Erythroblast (primary cell): ENCODE measurements around the gene TRIOBP.

Source experiments
- GATA1 ChIP-seq: IDR thresholded peaks from 2 replicates; pipeline ENCODE4 v1.6.1; 2011; ENCODE audit warnings: low read depth, mild to moderate bottlenecking, control low read depth, low read length, moderate library complexity
- POLR2A ChIP-seq: IDR thresholded peaks from 2 replicates; pipeline ENCODE4 v1.6.1; 2011; ENCODE audit warnings: mild to moderate bottlenecking, low read length

DNA sequence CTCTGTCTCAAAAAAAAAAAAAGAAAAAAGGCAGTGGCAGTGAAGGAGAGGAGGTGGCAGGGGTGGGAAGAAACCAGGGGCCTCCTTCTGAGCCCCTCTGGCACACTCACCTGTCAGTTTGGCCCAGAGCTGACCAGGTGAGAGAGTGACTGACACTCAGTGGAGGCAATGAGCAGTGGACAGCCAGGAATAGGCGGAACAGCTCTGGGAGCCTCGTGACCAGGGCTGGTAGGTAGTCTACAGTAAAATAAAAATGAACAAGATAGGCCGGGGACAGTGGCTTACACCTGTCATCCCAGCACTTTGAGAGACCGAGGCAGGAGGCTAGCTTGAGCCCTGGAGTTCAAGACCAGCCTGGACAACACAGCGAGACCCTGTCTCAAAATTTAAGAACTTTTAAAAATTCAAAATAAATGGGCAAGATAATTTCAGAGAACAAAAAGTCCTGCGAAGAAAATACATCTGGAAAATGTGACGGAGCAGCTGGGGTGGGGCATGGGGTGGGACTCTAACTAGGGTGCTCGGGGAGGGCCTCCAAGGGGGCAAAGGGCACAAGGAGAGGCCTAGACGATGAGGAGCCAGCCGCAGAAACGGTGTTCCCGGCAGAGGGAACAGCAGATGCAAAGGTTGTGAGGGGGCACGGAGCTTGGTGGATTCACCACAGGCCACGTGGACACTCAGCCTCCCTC, 42.1 kb upstream of the TRIOBP start:
- no peak for TF ChIP-seq POLR2A
- no peak for TF ChIP-seq GATA1
